Fibroblast of the conjunctiva (primary cell): ENCODE data around the gene EGLN1.

Experiments
- DNase-seq: peaks from one replicate; pipeline ENCODE4 v3.0.0-alpha.2; 2010; ENCODE audit warnings: low read depth

EGLN1 gene

GRCh38 chr1:231326248-231326647, 95.8 kb downstream of the EGLN1 start:
- no peak for DNase-seq

GRCh38 chr1:231324660-231325059, 97.4 kb downstream of the EGLN1 start:
- DNase-seq = no peak

GRCh38 chr1:231322880-231323530, 99.1 kb downstream of the EGLN1 start:
- no peak for DNase-seq

- DNase-seq = no peak
Measured at GRCh38 chr1:231319080-231319479, 103.0 kb downstream of the EGLN1 start.

- DNase-seq = no peak
Measured at GRCh38 chr1:231318568-231318967, 103.5 kb downstream of the EGLN1 start.

- DNase-seq = no peak
Measured at GRCh38 chr1:231318015-231318355, 104.1 kb downstream of the EGLN1 start.

GRCh38 chr1:231317306-231318014, 104.6 kb downstream of the EGLN1 start:
- DNase-seq = no peak

GRCh38 chr1:231315887-231316286, 106.2 kb downstream of the EGLN1 start:
- DNase-seq = no peak
